HG03039 (cell line): ENCODE measurements around the gene ZC3HAV1.
"Not testable (repeated sequence)": the region's sequence is repeated elsewhere in the genome, so short reads cannot be mapped to it uniquely, and the experiment has no call there.

Experiments
- ATAC-seq: cut with Tn5 transposase; IDR thresholded peaks from one replicate; pipeline ENCODE4 v1.9.1; 2021; ENCODE audit warnings: mild to moderate bottlenecking, moderate library complexity; ENCODE audit not compliant: unreplicated experiment

Gene ZC3HAV1

GRCh38 chr7:139109188-139109982 is at the start of gene ZC3HAV1:
TSS of gene ZC3HAV1 (minus strand) at chr7:139109720. CDS start at chr7:139109331, 389 bp downstream.
- peak; percentile 58 for ATAC-seq

DNA sequence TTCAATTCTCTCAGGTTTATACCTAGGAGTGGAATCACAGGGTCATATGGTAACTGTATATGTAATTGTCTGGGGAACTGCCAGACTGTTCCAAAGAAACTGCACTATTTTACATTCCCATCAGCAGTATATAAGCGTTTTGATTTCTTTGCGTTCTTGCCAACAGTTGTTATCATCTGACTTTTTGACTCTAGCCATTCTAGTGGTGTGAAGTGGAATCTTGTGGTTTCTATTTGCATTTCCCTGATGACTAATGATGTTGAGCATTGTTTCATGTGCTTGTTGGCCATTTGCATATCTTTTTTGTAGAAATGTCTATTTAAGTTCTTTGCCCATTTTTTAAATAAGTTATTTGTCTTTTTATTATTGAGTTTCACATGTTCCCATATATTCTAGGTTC is 44.3 kb upstream of the ZC3HAV1 start:
- ATAC-seq = no peak

DNA sequence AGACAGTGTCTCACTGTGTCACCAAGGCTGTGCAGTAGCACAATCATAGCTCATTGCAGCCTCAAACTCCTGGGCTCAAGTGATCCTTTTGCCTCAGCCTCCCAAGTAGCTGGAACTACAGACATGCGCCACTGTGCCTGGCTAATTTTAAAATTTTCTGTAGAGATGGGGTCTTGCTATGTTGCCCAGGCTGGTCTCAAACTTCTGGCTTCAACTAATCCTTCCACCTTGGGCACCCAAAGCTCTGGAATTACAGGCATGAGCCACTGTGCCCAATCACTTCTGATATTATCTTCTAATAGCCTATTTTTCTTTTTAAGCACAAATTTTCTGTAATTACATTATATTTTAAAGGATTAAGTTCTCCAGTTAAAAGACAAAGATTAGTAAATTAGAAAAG is 42.6 kb upstream of the ZC3HAV1 start:
- no peak for ATAC-seq

DNA sequence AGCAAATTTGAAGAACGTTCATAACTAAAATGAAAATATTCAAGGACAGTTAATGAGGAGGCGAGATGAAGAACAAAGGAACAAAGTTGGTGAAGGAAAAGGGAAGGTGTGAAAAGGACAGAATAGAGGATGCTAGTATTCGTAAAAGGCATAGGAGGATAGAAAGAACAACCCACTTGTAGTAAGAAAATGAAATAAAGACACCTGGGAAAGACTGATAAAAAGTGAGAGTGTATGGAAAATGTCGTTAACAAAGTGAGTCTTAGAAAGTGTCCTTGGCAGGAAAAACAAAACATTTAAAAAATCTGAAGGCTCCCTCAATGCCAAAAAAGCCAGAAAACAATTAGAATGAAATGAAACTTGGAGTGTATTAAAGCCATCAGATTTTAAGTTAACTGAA is 29.6 kb upstream of the ZC3HAV1 start:
- no peak for ATAC-seq

GRCh38 chr7:139133335-139134139 is 24.0 kb upstream of the ZC3HAV1 start:
- peak; percentile 97 for ATAC-seq

- no peak for ATAC-seq
Measured at GRCh38 chr7:139132887-139133286, 23.4 kb upstream of the ZC3HAV1 start.

- no peak for ATAC-seq
Measured at GRCh38 chr7:139131601-139132041, 22.1 kb upstream of the ZC3HAV1 start.

- not testable (repeated sequence) for ATAC-seq
Measured at GRCh38 chr7:139129814-139130213, 20.3 kb upstream of the ZC3HAV1 start.

DNA sequence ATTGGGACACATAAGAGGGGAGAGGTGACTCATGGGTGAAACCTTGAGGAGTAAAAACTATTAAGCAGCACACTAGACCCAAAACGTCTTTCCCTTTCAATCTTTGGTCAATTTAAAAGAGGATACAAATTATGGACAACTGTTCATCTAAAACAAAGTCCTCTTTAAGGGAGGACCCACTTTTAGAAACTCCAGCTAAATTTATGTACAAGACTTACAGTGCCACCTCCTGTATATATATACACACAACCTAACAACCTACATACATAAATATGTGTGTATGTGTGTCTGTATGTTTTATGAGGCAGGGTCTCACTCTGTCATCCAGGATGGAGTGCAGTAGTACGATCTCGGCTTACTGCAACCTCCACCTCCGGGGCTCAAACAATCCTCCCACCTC is 18.1 kb upstream of the ZC3HAV1 start:
- ATAC-seq = no peak

GRCh38 chr7:139125657-139126056 is 16.1 kb upstream of the ZC3HAV1 start:
- ATAC-seq = no peak

DNA sequence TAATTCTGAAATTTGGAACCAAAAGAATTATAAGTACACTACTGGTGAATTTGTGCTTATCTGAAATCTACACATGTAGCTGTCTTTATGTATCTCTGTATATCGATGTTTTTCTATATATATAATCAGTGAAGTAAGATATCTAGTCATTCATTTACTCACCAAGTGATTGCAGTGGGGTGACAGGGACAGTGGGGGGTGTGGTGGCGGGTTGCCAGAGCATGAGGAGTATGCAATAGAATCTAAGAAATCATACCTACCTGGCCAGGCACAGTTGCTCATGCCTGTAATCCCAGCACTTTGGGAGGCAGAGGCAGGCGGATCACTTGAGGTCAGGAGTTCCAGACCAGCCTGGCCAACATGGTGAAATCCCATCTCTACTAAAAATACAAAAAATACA is 15.5 kb upstream of the ZC3HAV1 start:
- not testable (repeated sequence) for ATAC-seq

- peak; percentile 90 for ATAC-seq
Measured at GRCh38 chr7:139124084-139124914, 14.8 kb upstream of the ZC3HAV1 start.

DNA sequence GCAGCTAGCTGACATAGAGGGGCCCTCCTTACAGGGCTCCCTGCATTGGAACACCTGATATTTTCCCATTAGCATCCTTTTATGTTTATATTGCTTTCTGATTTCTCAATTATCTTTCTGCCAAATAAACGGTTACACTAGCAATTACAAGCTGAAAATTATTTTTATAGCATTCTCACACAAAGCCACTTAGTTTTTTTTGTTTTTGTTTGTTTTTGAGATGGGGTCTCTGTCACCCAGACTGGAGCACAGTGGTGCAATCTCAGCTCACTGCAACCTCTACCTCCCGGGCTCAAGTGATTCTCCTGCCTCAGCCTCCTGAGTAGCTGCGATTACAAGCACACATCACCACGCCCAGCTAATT is 9.9 kb upstream of the ZC3HAV1 start:
- ATAC-seq = no peak

- ATAC-seq = peak; percentile 59
Measured at GRCh38 chr7:139118805-139119485, 9.4 kb upstream of the ZC3HAV1 start.

DNA sequence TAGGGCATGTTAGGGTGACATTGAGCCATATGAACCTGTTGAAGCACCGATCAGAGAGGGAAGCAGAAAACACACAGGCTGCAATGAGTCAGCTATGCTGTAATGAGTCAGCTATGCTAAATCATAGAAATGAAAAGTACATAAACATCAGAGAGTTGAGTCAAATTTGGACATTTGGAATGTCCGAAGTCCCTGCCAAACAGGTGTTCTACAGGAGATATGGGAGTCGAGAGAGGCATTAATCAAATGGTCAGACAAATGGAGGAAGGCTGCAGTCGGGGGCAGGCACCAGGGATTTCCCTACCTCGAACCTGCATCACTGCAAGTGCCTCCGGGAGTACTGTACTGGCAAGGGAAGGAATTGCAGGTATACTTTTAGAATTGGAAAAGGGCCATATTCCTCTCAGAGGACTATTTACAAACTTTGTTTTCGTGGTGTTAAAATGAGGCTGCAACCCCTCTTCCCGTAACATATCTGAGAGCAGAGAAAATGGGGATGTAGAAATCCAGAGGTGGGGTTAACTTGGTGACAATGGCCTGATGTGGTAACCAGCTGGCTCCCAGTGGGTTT is 8.8 kb upstream of the ZC3HAV1 start:
- peak; percentile 75 for ATAC-seq

- no peak for ATAC-seq
Measured at GRCh38 chr7:139117599-139118233, 8.2 kb upstream of the ZC3HAV1 start.

DNA sequence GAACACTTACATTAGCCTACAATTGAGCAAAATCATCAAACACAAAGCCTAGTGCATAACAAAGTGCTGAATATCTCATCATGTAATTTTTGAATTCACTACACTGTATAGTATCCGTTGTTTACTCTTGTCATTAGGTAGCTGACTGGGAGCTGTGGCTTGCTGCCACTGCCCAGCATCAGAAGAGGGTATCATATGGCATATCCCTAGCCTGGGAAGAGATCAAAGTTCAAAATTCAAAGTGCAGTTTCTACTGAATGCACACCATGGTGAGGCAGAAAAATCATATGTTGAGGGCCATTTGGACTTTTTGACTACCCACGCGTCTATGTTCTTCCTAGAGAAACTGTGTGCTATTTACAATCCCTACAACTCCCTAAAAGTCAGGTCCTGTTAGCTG is 7.5 kb upstream of the ZC3HAV1 start:
- no peak for ATAC-seq

DNA sequence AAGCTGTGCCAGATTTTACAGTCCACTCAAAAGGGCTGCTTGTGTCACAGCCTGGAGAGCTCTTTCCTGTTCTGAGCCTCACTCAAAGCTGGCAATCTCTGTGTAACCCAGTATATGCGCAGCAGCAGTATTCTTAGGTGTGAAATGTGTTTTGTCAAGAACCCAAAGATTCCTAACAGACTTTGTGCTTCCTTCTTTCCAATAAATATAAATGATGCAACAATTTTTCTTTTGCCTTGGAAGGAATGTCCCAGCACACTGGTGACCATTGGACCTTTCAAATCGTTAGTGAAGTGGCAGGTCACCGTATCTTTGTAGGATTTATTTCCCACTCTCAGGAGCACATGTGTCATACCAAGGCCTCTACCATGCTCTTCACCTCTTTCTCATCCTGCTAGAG is 5.6 kb upstream of the ZC3HAV1 start:
- ATAC-seq = no peak

- ATAC-seq = no peak
Measured at GRCh38 chr7:139114585-139114984, 5.1 kb upstream of the ZC3HAV1 start.

GRCh38 chr7:139114018-139114417 is 4.5 kb upstream of the ZC3HAV1 start:
- no peak for ATAC-seq
